ENCODE results near the gene ACE2.

GRCh38 chrX:15574017-15574416 is 26.7 kb downstream of the ACE2 start:
- TF ChIP-seq EZH2phosphoT487 (IDR thresholded peaks at IDR 0.05; ENCODE audit: borderline replicate concordance, low read depth) (no peak), CTCF (IDR thresholded peaks at IDR 0.05) (no peak), EP300 (IDR thresholded peaks at IDR 0.05; ENCODE audit: borderline replicate concordance in 1 of 2, low read depth in 1 of 2, low read length in 1 of 2) (no peak), RCOR1 (IDR thresholded peaks at IDR 0.05; ENCODE audit: low read length) (no peak), RAD21 (IDR thresholded peaks at IDR 0.05; ENCODE audit: low read length) (no peak), POLR2AphosphoS5 (IDR thresholded peaks at IDR 0.05; ENCODE audit: low read depth, low read length) (no peak)
- TF ChIP-seq, protein P1, sequence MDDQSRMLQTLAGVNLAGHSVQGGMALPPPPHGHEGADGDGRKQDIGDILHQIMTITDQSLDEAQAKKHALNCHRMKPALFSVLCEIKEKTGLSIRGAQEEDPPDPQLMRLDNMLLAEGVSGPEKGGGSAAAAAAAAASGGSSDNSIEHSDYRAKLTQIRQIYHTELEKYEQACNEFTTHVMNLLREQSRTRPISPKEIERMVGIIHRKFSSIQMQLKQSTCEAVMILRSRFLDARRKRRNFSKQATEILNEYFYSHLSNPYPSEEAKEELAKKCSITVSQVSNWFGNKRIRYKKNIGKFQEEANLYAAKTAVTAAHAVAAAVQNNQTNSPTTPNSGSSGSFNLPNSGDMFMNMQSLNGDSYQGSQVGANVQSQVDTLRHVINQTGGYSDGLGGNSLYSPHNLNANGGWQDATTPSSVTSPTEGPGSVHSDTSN (IDR thresholded peaks at IDR 0.05) = no peak

All from SK-N-SH (cell line).